ENCODE measurements around the gene SYTL3. TPM values are rescaled to one million over a fixed set of nuclear protein-coding genes. Genes with fewer than 3 reads are reported as not detected.

Gene SYTL3
- total and polyA plus RNA-seq, 8 donors, result 3.1 to 14.6 (median 5.3) TPM

DNA sequence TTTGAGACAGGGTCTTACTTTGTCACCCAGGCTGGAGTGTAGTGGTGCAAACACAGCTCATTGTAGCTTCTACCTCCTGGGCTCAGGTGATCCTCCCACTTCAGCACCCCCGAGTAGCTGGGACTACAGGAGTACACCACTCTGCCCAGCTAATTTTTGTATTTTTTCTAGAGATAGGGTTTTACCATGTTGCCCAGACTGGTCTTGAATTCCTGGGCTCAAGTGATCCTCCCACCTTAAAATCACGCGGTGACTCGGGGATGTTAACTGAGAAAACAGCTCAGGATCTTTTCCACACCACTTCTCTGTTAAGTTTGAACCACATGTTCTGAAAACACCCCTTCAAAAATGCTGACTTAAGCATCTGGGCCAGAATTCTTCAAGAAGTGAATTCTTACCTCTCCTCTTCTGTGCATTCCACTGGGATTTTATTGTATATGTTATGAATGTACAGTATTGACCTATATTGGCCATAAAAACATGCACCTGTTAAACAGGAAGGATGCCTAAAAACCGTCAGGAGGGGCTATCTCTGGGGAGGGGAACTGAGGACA is 72.4 kb downstream of the SYTL3 start:
- Histone ChIP-seq H3K36me3 (peaks cover 0 to 13% (median 7%) of the 10 kb centered on the region in 4 donors), H3K4me3 (no peak overlapping the region), H3K27ac (no peak overlapping the region), H3K9me3 (no peaks in the 10 kb centered on the region), H3K4me1 (peaks cover 0 to 13% (median 3%) of the 10 kb centered on the region in 4 donors), H3K27me3 (no peaks in the 10 kb centered on the region)
- intact Hi-C loops (cut with DNase I; ENCODE audit: low total_unique reads), result no loop called here
- TF ChIP-seq CTCF (IDR thresholded peaks at IDR 0.05), result no peak
- no peak for TF ChIP-seq POLR2AphosphoS5 (IDR thresholded peaks at IDR 0.05)
- no peak for TF ChIP-seq POLR2A (IDR thresholded peaks at IDR 0.05)
- TF ChIP-seq EP300 (IDR thresholded peaks at IDR 0.05), result no peak
- no peak for DNase-seq
- 82 to 90% (median 88%) methylated on average over 5 of the region's 5 CpGs for WGBS, 5 donors

DNA sequence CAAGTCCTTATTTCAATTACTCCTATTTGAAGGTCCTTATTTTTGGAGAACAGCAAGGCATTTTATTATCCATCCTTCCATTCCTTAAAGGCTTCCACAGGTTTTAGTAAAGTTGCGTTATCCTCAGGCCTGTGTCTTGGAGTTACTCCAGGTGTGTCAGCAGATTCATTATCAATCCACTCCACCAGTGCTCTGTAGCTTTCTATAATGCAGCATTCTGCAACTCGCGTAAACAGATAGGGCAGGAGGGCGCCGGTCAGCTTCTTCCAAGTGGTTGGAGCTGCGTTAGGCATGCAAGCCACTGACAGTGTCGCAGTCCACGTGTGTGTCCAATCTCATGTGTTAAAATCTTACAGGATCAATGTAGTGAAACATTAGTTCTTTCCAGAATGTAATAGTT is 75.8 kb downstream of the SYTL3 start:
- Histone ChIP-seq H3K27me3 (no peaks in the 10 kb centered on the region), H3K4me3 (no peak overlapping the region), H3K9me3 (peaks cover 0 to 7% (median 0%) of the 10 kb centered on the region in 4 donors), H3K4me1 (no peaks in the 10 kb centered on the region), H3K36me3 (peaks cover 4 to 18% (median 10%) of the 10 kb centered on the region in 4 donors), H3K27ac (no peak overlapping the region)
- DNase-seq, result no peak
- 83 to 92% (median 88%) methylated on average over 8 of the region's 8 CpGs for WGBS, 5 donors
- TF ChIP-seq CTCF (IDR thresholded peaks at IDR 0.05), result no peak
- TF ChIP-seq POLR2AphosphoS5 (IDR thresholded peaks at IDR 0.05), result no peak
- TF ChIP-seq POLR2A (IDR thresholded peaks at IDR 0.05), result no peak
- no peak for TF ChIP-seq EP300 (IDR thresholded peaks at IDR 0.05)
- intact Hi-C loops (cut with DNase I; ENCODE audit: low total_unique reads), result no loop called here

GRCh38 chr6:158729906-158730540 is 80.2 kb downstream of the SYTL3 start:
- WGBS, 5 donors, result 94 to 98% (median 97%) methylated on average over 6 of the region's 6 CpGs
- TF ChIP-seq POLR2AphosphoS5 (IDR thresholded peaks at IDR 0.05), result no peak
- no peaks in the 10 kb centered on the region for H3K27me3 ChIP-seq
- H3K4me1 ChIP-seq, result no peaks in the 10 kb centered on the region
- H3K36me3 ChIP-seq, result peaks cover 4 to 20% (median 13%) of the 10 kb centered on the region in 4 donors
- H3K4me3 ChIP-seq, result no peak overlapping the region
- peaks cover 0 to 24% (median 8%) of the 10 kb centered on the region in 4 donors for H3K9me3 ChIP-seq
- intact Hi-C loops (cut with DNase I; ENCODE audit: low total_unique reads), result no loop called here
- no peak for DNase-seq
- H3K27ac ChIP-seq, result no peak overlapping the region

DNA sequence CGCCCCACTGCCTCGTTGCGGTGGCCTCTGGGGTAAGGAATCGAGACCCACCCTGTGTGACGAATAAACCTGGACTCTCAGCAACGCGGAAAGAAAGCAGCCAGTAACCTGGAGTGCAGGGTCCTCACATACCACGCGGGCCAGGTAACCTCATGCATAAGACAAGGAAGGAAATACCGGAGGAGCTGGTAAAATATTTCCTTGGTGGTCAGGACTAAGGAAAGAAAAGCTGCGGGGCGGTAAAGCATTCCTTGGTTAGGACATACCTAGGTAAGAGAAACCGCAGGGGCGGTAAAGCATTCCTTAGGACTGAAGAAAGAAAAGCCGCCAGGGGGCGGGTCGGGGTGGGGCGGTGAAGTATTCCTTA is 80.7 kb downstream of the SYTL3 start:
- H3K36me3 ChIP-seq, result peaks cover 4 to 20% (median 12%) of the 10 kb centered on the region in 4 donors
- TF ChIP-seq CTCF (IDR thresholded peaks at IDR 0.05), result no peak
- no peak for TF ChIP-seq EP300 (IDR thresholded peaks at IDR 0.05)
- no peak for TF ChIP-seq POLR2A (IDR thresholded peaks at IDR 0.05)
- no peak for TF ChIP-seq POLR2AphosphoS5 (IDR thresholded peaks at IDR 0.05)
- no peak overlapping the region for H3K27ac ChIP-seq
- no peak overlapping the region for H3K4me3 ChIP-seq
- H3K27me3 ChIP-seq, result no peaks in the 10 kb centered on the region
- no peak for DNase-seq
- no peaks in the 10 kb centered on the region for H3K4me1 ChIP-seq
- intact Hi-C loops (cut with DNase I; ENCODE audit: low total_unique reads), result no loop called here
- WGBS, 5 donors, result 94 to 96% (median 95%) methylated on average over 18 of the region's 18 CpGs
- peaks cover 0 to 24% (median 8%) of the 10 kb centered on the region in 4 donors for H3K9me3 ChIP-seq

- intact Hi-C loops (cut with DNase I; ENCODE audit: low total_unique reads), result no loop called here
- no peak for TF ChIP-seq CTCF (IDR thresholded peaks at IDR 0.05)
- TF ChIP-seq EP300 (IDR thresholded peaks at IDR 0.05), result no peak
- no peak for TF ChIP-seq POLR2A (IDR thresholded peaks at IDR 0.05)
- TF ChIP-seq POLR2AphosphoS5 (IDR thresholded peaks at IDR 0.05), result no peak
- no peaks in the 10 kb centered on the region for H3K27me3 ChIP-seq
- no peak overlapping the region for H3K4me3 ChIP-seq
- H3K36me3 ChIP-seq, result peaks cover 0 to 11% (median 7%) of the 10 kb centered on the region in 4 donors
- no peak overlapping the region for H3K27ac ChIP-seq
- no peak for DNase-seq
- 89 to 94% (median 91%) methylated on average over 3 of the region's 3 CpGs for WGBS, 5 donors
- no peaks in the 10 kb centered on the region for H3K4me1 ChIP-seq
- peaks cover 0 to 28% (median 11%) of the 10 kb centered on the region in 4 donors for H3K9me3 ChIP-seq
Measured at GRCh38 chr6:158735009-158735408, 85.2 kb downstream of the SYTL3 start.

Data from stomach (tissue), 9 donors.